ENCODE measurements around the gene BBS7. TPM values are rescaled to one million over a fixed set of nuclear protein-coding genes. Genes with fewer than 3 reads are reported as not detected.

BBS7 gene
- total and polyA plus RNA-seq, 11 donors, result 2.7 to 13.9 (median 4.9) TPM

DNA sequence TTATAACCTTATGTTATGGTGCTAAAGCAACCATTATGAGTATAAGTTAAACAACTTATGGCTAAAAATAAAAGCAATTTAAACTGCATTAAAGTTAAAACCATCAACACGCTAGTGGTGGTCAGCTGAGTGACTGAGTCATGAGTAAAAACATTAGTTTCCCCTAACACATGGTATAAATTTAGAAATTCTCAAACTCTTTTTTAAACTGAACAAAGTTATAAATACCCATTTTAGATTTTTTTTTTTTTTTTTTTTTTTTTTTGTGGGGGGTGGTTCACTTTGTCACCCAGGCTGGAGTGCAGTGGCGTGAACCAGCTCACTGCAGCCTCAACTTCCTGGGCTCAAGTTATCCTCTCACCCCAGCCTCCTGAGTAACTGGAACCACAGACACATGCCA, 5.4 kb upstream of the BBS7 start:
- no peak for ATAC-seq
- TF ChIP-seq POLR2A (IDR thresholded peaks at IDR 0.05), result no peak
- TF ChIP-seq CTCF (IDR thresholded peaks at IDR 0.05), result no peak
- Histone ChIP-seq H3K4me3 (no peak overlapping the region), H3K27ac (no peak overlapping the region), H3K27me3 (peaks cover 0 to 24% (median 0%) of the 10 kb centered on the region in 9 donors), H3K9me3 (no peaks in the 10 kb centered on the region), H3K4me1 (peaks cover 0 to 5% (median 0%) of the 10 kb centered on the region in 12 donors), H3K36me3 (no peaks in the 10 kb centered on the region)
- DNase-seq, result no peak
- intact Hi-C loops (cut with DNase I), result no loop called here
- 48 to 95% (median 66%) methylated on average over 2 of the region's 2 CpGs for WGBS, 4 donors

DNA sequence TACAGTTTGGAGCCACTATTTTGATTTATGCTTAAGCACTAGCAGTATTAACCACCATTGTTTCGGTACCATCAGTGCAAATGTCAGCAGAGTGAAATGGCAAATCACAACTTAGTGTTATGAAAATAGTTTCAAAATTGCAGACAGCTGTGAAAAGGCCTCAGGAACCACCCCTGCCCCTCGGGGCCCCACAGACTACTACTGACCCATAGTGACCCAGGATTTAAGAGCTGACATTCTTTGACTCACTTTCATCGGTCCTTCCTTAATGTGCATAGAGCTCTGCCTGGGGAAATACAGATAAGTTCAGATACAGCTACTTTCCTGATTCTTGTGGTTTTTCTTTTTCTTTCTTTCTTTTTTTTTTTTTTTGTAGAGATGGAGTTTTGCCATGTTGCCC, 3.3 kb upstream of the BBS7 start:
- DNase-seq (no peak), ATAC-seq (no peak)
- no peak overlapping the region for H3K27ac ChIP-seq
- H3K9me3 ChIP-seq, result no peaks in the 10 kb centered on the region
- no peaks in the 10 kb centered on the region for H3K36me3 ChIP-seq
- intact Hi-C loops (cut with DNase I), result loop anchor here in 1 of 10 donors (5.0 kb wide), 1 partner anchor 71 kb away; the partner anchor contains the start of gene EXOSC9
- peaks cover 0 to 20% (median 0%) of the 10 kb centered on the region in 9 donors for H3K27me3 ChIP-seq
- H3K4me3 ChIP-seq, result no peak overlapping the region
- 54 to 60% (median 56%) methylated on average over 3 of the region's 3 CpGs for WGBS, 4 donors
- peaks cover 0 to 11% (median 2%) of the 10 kb centered on the region in 12 donors for H3K4me1 ChIP-seq
- TF ChIP-seq CTCF (IDR thresholded peaks at IDR 0.05) (no peak), POLR2A (IDR thresholded peaks at IDR 0.05) (no peak)

- H3K4me3 ChIP-seq, result no peak overlapping the region
- DNase-seq, result no peak
- H3K27me3 ChIP-seq, result no peaks in the 10 kb centered on the region
- H3K4me1 ChIP-seq, result no peaks in the 10 kb centered on the region
- ATAC-seq, result no peak
- TF ChIP-seq POLR2A (IDR thresholded peaks at IDR 0.05) (no peak), CTCF (IDR thresholded peaks at IDR 0.05) (no peak)
- H3K36me3 ChIP-seq, result peaks cover 0 to 72% (median 48%) of the 10 kb centered on the region in 9 donors
- H3K27ac ChIP-seq, result no peak overlapping the region
- intact Hi-C loops (cut with DNase I), result no loop called here
- WGBS, 4 donors, result 83 to 89% (median 85%) methylated on average over 7 of the region's 7 CpGs
- H3K9me3 ChIP-seq, result peaks cover 0 to 5% (median 0%) of the 10 kb centered on the region in 12 donors
Measured at GRCh38 chr4:121863799-121864198, 6.5 kb downstream of the BBS7 start.

DNA sequence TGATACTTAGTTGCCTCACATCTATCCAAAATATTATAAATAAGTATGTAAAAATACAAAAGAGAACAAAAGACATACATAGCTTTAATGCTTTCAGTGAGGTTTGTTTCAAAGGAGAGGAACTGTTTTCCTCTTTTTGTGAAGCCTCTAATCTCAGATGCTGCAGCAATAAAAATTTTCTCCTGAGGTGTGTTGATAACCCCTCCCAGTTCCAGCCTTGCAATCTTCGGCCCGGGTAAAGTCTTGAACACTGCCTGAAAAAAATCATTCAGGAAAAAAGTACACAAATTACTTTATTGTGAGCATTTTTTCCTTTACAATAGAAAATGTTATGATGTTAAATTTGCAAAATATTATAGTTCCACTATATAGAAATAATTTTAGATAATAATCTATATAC, 8.8 kb downstream of the BBS7 start:
- no peaks in the 10 kb centered on the region for H3K9me3 ChIP-seq
- ATAC-seq (no peak), DNase-seq (no peak)
- no peak overlapping the region for H3K4me3 ChIP-seq
- H3K27ac ChIP-seq, result no peak overlapping the region
- no peaks in the 10 kb centered on the region for H3K27me3 ChIP-seq
- H3K4me1 ChIP-seq, result no peaks in the 10 kb centered on the region
- peaks cover 0 to 75% (median 52%) of the 10 kb centered on the region in 9 donors for H3K36me3 ChIP-seq
- 84 to 97% (median 94%) methylated on average over 2 of the region's 2 CpGs for WGBS, 4 donors
- TF ChIP-seq CTCF (IDR thresholded peaks at IDR 0.05) (no peak), POLR2A (IDR thresholded peaks at IDR 0.05) (no peak)
- intact Hi-C loops (cut with DNase I), result no loop called here

All from heart left ventricle (tissue), 16 donors.